GM12891 (cell line): ENCODE data around the gene TCF25.

Experiments used
- DNase-seq: peaks from one replicate; pipeline ENCODE4 v3.0.0; 2011; ENCODE audit warnings: low spot score; ENCODE audit not compliant: insufficient read length
- FAIRE-seq: peaks from 2 replicates; lab custom pipeline; 2011; peaks lifted over from hg19 to GRCh38; lab: Jason Lieb, UNC
- PAX5 ChIP-seq: IDR thresholded peaks from 2 replicates; pipeline ENCODE4 v1.6.1; 2011; ENCODE audit warnings: low read length, moderate library complexity, mild to moderate bottlenecking; ENCODE audit not compliant: insufficient read depth, severe bottlenecking
- POLR2A ChIP-seq: IDR thresholded peaks from 2 replicates; pipeline ENCODE4 v1.6.1; 2011; ENCODE audit warnings: low read depth, low read length, control low read depth
- POLR2AphosphoS5 ChIP-seq: IDR thresholded peaks from 2 replicates; pipeline ENCODE4 v1.6.1; 2011; ENCODE audit warnings: low read depth, low read length, control low read depth
- POU2F2 ChIP-seq: IDR thresholded peaks from 2 replicates; pipeline ENCODE4 v1.6.1; 2011; ENCODE audit warnings: low read depth, mild to moderate bottlenecking, control low read depth, low read length, moderate library complexity
- SPI1 ChIP-seq: IDR thresholded peaks from 2 replicates; pipeline ENCODE4 v1.6.1; 2011; ENCODE audit warnings: low read depth, low read length, control low read depth
- TAF1 ChIP-seq: IDR thresholded peaks from 2 replicates; pipeline ENCODE4 v1.6.1; 2011; ENCODE audit warnings: low read depth, low read length, control low read depth

The TCF25 gene

DNA sequence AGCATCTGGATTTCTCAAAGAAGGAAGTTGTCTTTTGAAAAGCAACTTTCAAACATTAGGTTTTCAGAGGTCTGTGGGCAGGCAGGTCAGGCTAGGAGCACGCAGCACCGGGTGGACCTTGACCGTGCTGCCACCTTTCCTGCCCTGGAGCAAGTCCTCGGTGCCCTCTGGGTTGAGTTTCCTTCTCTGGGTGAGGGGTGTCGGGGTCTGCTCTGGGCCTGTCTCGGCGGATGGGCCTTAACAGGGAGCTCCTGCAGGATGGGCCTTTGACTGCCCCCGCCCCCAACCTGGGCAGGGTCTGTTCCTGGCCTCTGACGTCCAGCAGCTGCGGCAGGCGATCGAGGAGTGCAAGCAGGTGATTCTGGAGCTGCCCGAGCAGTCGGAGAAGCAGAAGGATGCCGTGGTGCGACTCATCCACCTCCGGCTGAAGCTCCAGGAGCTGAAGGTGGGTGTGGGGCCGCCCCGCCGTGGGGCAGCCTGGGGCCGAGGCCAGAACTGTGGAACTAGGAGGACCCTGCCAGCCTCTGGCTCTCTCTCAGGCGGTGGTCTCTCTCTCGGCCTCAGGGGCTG, 83.9 kb downstream of the TCF25 start:
- TF ChIP-seq SPI1 = no peak
- TF ChIP-seq PAX5 = no peak
- no peak for TF ChIP-seq TAF1
- no peak for TF ChIP-seq POLR2A
- TF ChIP-seq POLR2AphosphoS5 = no peak
- no peak for TF ChIP-seq POU2F2
- no peak for FAIRE-seq
- DNase-seq = no peak

DNA sequence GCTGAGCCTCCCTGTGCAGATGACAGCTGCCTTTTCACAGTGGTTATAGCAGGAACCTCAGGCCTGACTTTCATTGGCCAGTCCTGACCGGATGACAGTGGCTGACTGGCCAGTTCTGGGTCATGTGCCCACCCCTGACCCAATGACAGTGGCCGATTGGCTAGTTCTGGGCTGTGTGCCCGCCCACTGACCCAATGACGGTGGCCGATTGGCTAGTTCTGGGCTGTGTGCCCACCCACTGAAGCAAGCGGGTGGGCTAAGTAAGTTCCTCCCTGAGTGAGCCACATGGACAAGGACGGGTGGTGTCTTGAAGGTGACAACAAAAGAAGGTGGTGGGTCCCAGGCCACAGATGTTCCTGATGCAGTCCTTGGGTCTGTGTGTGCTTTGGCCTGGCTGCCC, 84.7 kb downstream of the TCF25 start:
- FAIRE-seq = peak; percentile 77

DNA sequence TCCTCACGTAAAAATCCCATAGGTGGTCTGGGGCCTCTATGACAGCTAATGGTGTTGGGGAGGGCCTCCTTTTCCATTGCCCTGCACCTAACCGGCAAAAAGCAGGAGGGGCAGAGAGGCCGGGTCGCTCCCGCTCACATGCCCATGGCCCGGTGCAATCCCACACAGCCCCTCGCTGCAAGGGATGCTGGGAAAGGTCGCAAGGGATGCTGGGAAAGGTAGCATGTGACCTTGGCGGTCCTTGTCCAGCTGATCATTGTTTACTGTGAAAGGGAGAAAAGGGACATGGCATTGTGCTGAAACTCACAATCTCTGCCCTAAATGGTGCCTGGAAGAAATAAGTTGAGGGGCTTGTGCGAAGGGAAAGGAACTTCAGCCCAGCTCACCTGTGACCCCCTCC, 85.2 kb downstream of the TCF25 start:
- TF ChIP-seq POU2F2 (no peak), PAX5 (no peak), POLR2AphosphoS5 (no peak), SPI1 (no peak), POLR2A (no peak), TAF1 (no peak)
- FAIRE-seq (no peak), DNase-seq (no peak)

More for the DNA sequence above, 84.7 kb downstream of the TCF25 start:
- DNase-seq = no peak
- TF ChIP-seq TAF1 = no peak
- TF ChIP-seq SPI1 = no peak
- no peak for TF ChIP-seq POLR2A
- no peak for TF ChIP-seq PAX5
- no peak for TF ChIP-seq POU2F2
- no peak for TF ChIP-seq POLR2AphosphoS5

DNA sequence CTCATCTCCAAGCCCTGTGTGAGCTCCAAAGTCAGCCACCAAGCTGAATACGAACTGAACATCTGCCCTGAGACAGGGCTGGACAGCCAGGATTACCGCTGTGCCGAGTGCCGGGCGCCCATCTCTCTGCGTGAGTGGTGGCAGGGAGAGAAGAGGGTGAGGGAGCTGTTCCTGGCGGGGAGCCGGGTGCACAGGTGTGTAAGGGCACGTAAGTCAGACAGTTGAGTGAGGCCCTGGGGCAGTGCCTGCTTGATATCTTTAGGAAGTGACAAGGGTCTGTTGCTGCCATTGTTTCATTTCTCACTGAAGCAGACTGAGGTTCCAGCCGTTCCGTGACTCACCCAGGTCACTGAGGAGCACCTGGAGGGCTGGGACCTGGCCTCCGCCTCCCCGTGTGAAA, 87.6 kb downstream of the TCF25 start:
- DNase-seq (no peak), FAIRE-seq (peak; percentile 40)
- TF ChIP-seq TAF1 (no peak), SPI1 (no peak), PAX5 (no peak), POU2F2 (no peak), POLR2A (no peak), POLR2AphosphoS5 (no peak)
